Dendritic cell treated with granulocyte-macrophage colony-stimulating factor and Interleukin-4, amounts not matched to agents 40 ng/mL and 50 ng/mL, for 4 days (primary cell): ENCODE results near the gene FOXL2.

Experiments
- H3K27ac Mint-ChIP-seq: one replicate; pipeline ENCODE4 v1.8.0; 2022; ENCODE audit warnings: mild to moderate bottlenecking, mixed read lengths
- H3K27me3 Mint-ChIP-seq: one replicate; pipeline ENCODE4 v1.8.0; 2022; ENCODE audit warnings: mild to moderate bottlenecking, mixed read lengths
- H3K36me3 Mint-ChIP-seq: one replicate; pipeline ENCODE4 v1.8.0; 2022; ENCODE audit warnings: low read depth, mixed read lengths
- H3K4me1 Mint-ChIP-seq: one replicate; pipeline ENCODE4 v1.8.0; 2022; ENCODE audit warnings: low read depth, mixed read lengths
- H3K4me3 Mint-ChIP-seq: one replicate; pipeline ENCODE4 v1.8.0; 2022; ENCODE audit warnings: mild to moderate bottlenecking, moderate library complexity, mixed read lengths
- H3K9me3 Mint-ChIP-seq: one replicate; pipeline ENCODE4 v1.8.0; 2022; ENCODE audit warnings: mixed read lengths
- intact Hi-C: fragments of 100-400 bp; cut with micrococcal nuclease; formaldehyde crosslinking; loops from one replicate; pipeline ENCODE4 v1.15.0; 2022

FOXL2 gene

GRCh38 chr3:138941259-138941885 is 5.6 kb downstream of the FOXL2 start:
- H3K9me3 Mint-ChIP-seq: no peaks in the 10 kb centered on the region
- intact Hi-C loops: loop anchor here (1.0 kb wide), 1 partner anchor 388 kb away; no protein-coding TSS in a partner anchor
- no peak overlapping the region for H3K27ac Mint-ChIP-seq
- no peak overlapping the region for H3K4me3 Mint-ChIP-seq
- no peaks in the 10 kb centered on the region for H3K36me3 Mint-ChIP-seq
- H3K4me1 Mint-ChIP-seq: peaks cover 61% of the 10 kb centered on the region
- H3K27me3 Mint-ChIP-seq: peaks cover 96% of the 10 kb centered on the region

GRCh38 chr3:138940446-138940845 is 6.5 kb downstream of the FOXL2 start:
- Mint-ChIP-seq H3K27ac (no peak overlapping the region), H3K9me3 (no peaks in the 10 kb centered on the region), H3K27me3 (peaks cover 100% of the 10 kb centered on the region), H3K36me3 (no peaks in the 10 kb centered on the region), H3K4me1 (peaks cover 70% of the 10 kb centered on the region), H3K4me3 (no peak overlapping the region)
- intact Hi-C loops: no loop called here

GRCh38 chr3:138939561-138940241 is 7.2 kb downstream of the FOXL2 start:
- H3K9me3 Mint-ChIP-seq: no peaks in the 10 kb centered on the region
- peaks cover 98% of the 10 kb centered on the region for H3K27me3 Mint-ChIP-seq
- no peaks in the 10 kb centered on the region for H3K36me3 Mint-ChIP-seq
- H3K4me1 Mint-ChIP-seq: peaks cover 63% of the 10 kb centered on the region
- no peak overlapping the region for H3K27ac Mint-ChIP-seq
- intact Hi-C loops: loop anchor here (5.0 to 10.0 kb wide), 3 partner anchors 347 to 615 kb away; partner anchors contain the start of genes CEP70, COPB2 and NME9
- H3K4me3 Mint-ChIP-seq: peak overlapping the region; percentile 17

GRCh38 chr3:138938877-138939560 is 7.9 kb downstream of the FOXL2 start:
- Mint-ChIP-seq H3K36me3 (no peaks in the 10 kb centered on the region), H3K4me3 (peak overlapping the region; percentile 33), H3K27ac (no peak overlapping the region), H3K4me1 (peaks cover 56% of the 10 kb centered on the region), H3K27me3 (peaks cover 98% of the 10 kb centered on the region), H3K9me3 (no peaks in the 10 kb centered on the region)
- intact Hi-C loops: loop anchor here (5.0 to 10.0 kb wide), 3 partner anchors 347 to 614 kb away; partner anchors contain the start of genes CEP70, COPB2 and NME9

GRCh38 chr3:138938056-138938876 is 8.7 kb downstream of the FOXL2 start:
- peaks cover 96% of the 10 kb centered on the region for H3K27me3 Mint-ChIP-seq
- H3K4me1 Mint-ChIP-seq: peaks cover 50% of the 10 kb centered on the region
- intact Hi-C loops: loop anchor here (5.0 to 10.0 kb wide), 3 partner anchors 346 to 613 kb away; partner anchors contain the start of genes CEP70, COPB2 and NME9
- no peak overlapping the region for H3K27ac Mint-ChIP-seq
- no peaks in the 10 kb centered on the region for H3K36me3 Mint-ChIP-seq
- peak overlapping the region; percentile 33 for H3K4me3 Mint-ChIP-seq
- no peaks in the 10 kb centered on the region for H3K9me3 Mint-ChIP-seq

GRCh38 chr3:138937690-138938055 is 9.3 kb downstream of the FOXL2 start:
- Mint-ChIP-seq H3K4me3 (no peak overlapping the region), H3K36me3 (no peaks in the 10 kb centered on the region), H3K9me3 (no peaks in the 10 kb centered on the region), H3K4me1 (peaks cover 45% of the 10 kb centered on the region), H3K27me3 (peaks cover 96% of the 10 kb centered on the region), H3K27ac (no peak overlapping the region)
- intact Hi-C loops: loop anchor here (5.0 to 10.0 kb wide), 3 partner anchors 345 to 613 kb away; partner anchors contain the start of genes CEP70, COPB2 and NME9

- intact Hi-C loops: loop anchor here (1.0 to 10.0 kb wide), 4 partner anchors 345 to 612 kb away; partner anchors contain the start of genes CEP70, COPB2 and NME9
- H3K27me3 Mint-ChIP-seq: peaks cover 95% of the 10 kb centered on the region
- H3K27ac Mint-ChIP-seq: no peak overlapping the region
- no peaks in the 10 kb centered on the region for H3K36me3 Mint-ChIP-seq
- H3K4me3 Mint-ChIP-seq: peak overlapping the region; percentile 76
- H3K9me3 Mint-ChIP-seq: no peaks in the 10 kb centered on the region
- H3K4me1 Mint-ChIP-seq: peaks cover 45% of the 10 kb centered on the region
Measured at GRCh38 chr3:138936741-138937689, 9.9 kb downstream of the FOXL2 start.

GRCh38 chr3:138935863-138936740 is 10.8 kb downstream of the FOXL2 start:
- H3K27ac Mint-ChIP-seq: no peak overlapping the region
- intact Hi-C loops: loop anchor here (1.0 to 10.0 kb wide), 4 partner anchors 344 to 611 kb away; partner anchors contain the start of genes CEP70, COPB2 and NME9

GRCh38 chr3:138935505-138935862 is 11.5 kb downstream of the FOXL2 start:
- peaks cover 45% of the 10 kb centered on the region for H3K4me1 Mint-ChIP-seq
- no peak overlapping the region for H3K27ac Mint-ChIP-seq
- no peaks in the 10 kb centered on the region for H3K36me3 Mint-ChIP-seq
- H3K9me3 Mint-ChIP-seq: no peaks in the 10 kb centered on the region
- intact Hi-C loops: loop anchor here (5.0 to 10.0 kb wide), 3 partner anchors 343 to 611 kb away; partner anchors contain the start of genes CEP70, COPB2 and NME9
- peaks cover 90% of the 10 kb centered on the region for H3K27me3 Mint-ChIP-seq
- peak overlapping the region; percentile 76 for H3K4me3 Mint-ChIP-seq

More at GRCh38 chr3:138935863-138936740, 10.8 kb downstream of the FOXL2 start:
- Mint-ChIP-seq H3K36me3 (no peaks in the 10 kb centered on the region), H3K4me3 (peak overlapping the region; percentile 76), H3K27me3 (peaks cover 92% of the 10 kb centered on the region), H3K9me3 (no peaks in the 10 kb centered on the region), H3K4me1 (peaks cover 45% of the 10 kb centered on the region)

GRCh38 chr3:138933981-138934691 is 12.8 kb downstream of the FOXL2 start:
- no peak overlapping the region for H3K4me3 Mint-ChIP-seq

GRCh38 chr3:138933068-138933668 is 13.8 kb downstream of the FOXL2 start:
- H3K27ac Mint-ChIP-seq: no peak overlapping the region
- no peaks in the 10 kb centered on the region for H3K9me3 Mint-ChIP-seq
- peaks cover 77% of the 10 kb centered on the region for H3K27me3 Mint-ChIP-seq
- H3K4me1 Mint-ChIP-seq: peaks cover 27% of the 10 kb centered on the region
- no peaks in the 10 kb centered on the region for H3K36me3 Mint-ChIP-seq
- H3K4me3 Mint-ChIP-seq: no peak overlapping the region
- intact Hi-C loops: loop anchor here (10.0 kb wide), 1 partner anchor 608 kb away; the partner anchor contains the start of gene NME9

More at GRCh38 chr3:138933981-138934691, 12.8 kb downstream of the FOXL2 start:
- Mint-ChIP-seq H3K27ac (no peak overlapping the region), H3K4me1 (peaks cover 37% of the 10 kb centered on the region), H3K9me3 (no peaks in the 10 kb centered on the region), H3K27me3 (peaks cover 83% of the 10 kb centered on the region), H3K36me3 (no peaks in the 10 kb centered on the region)
- intact Hi-C loops: loop anchor here (10.0 kb wide), 1 partner anchor 609 kb away; the partner anchor contains the start of gene NME9
